ENCODE measurements around the gene ADORA3.
A peak's percentile ranks its signal among the peaks of the same experiment; 100 is the strongest.

ADORA3 gene

DNA sequence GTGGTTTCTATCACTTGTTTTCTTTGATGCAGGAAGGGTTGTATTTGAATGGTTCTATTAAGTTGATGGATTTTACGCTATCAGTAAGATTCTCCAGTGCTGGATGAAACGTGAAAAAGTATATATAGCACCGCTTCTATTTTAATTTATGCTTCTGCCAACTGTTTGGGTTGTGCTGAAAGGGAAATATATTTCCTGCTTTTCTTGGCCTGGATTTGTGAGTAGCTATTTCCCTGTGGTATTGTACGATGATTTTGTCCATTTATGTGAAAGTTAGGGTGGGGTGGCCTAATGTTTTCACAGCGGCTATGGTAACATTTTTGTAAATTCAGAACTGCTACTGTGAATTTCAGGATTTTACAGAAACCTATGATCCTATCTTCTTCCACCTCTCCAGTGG lies 29.3 kb downstream of the ADORA3 start:
- DNase-seq: no peak

DNA sequence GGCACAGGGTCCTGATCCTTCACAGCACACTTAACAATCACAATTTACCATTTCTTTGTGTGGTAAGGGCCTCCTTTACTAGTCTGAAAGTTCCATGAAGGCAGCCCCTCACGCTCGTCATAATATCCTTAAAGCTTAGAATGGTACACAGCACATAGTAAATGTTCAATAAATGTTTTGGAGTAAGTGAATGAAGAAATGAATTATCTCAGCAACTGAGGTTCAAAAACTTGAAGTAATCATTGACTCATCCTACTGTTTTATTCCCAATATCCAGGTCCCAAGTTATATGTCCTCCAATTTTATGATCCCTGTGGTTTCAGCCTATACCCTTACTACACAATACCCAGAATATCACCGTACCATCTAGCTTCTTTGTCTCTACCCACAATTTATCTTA lies 31.9 kb downstream of the ADORA3 start:
- no peak for DNase-seq

DNA sequence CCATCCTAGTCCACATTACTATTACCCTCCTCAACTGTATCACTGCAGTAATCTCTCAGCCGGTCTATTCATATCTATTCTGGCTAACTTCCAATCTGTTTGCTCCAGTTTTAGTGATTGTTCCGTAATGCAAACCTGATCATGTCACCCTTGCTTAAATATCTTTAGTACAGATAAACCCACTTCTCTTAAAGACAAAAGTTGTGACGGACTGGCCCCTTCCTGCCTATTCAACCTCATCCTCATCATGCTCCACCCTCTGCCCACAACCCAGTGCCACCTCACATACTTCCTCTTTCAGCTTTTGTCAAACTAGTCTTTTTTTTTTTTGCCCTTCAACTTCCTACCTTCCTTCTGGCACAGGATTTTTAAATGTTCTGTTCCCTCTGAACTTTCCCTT lies 32.4 kb downstream of the ADORA3 start:
- DNase-seq: peak; percentile 92

DNA sequence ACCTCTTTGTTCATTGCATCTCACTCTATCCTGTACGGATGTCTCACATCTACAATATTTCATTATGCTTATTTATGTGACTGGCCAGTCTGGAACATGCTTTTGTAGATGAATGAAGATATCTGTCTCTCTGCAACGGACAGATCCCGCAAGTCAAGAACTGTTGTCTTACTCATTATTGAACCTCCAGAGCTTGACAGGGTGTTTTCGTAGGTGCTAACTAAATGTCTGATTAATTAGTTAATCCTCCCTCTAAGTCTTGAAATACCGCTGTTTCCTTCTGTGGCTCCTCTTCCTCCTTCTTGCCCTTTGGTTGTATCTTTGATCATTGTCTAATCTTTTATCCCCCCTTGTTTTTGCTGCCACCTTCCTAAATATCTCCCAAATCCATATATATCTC lies 32.8 kb downstream of the ADORA3 start:
- no peak for DNase-seq

DNA sequence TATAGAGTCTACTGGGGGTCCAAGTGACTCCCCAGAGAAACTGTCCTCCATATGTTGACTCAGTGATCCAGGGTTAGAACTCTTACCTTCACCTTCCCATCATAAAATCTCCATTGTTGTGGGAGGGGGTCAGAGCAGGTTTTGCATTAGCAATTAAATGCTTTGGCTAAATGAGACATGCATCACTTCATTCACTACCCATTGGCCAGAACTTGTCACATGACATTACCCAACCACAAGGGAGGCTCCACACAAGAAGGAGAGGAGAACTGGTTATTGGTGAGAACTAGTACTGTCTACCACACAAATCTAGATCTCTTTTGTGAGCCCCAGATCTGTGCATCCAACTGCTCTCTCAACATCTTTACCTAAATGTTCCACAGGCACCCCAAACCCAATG lies 33.9 kb downstream of the ADORA3 start:
- no peak for DNase-seq

DNA sequence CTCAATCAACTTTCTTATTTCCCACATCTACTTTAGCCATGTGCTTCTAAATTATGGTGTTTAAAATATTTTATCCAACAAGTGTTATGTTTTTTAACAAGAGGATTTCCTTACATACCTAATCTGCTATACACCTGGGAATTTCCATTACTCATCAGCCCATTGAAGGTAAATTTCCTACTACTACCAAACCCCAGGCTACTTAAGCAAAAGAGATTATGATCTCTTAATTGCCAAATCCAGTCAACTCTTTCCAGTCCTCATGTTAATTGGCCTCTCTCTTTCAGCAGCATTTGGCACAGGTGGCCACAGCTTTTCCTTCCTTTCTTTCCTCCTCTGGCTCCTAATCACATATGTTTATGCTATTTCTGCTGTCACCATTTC lies 34.7 kb downstream of the ADORA3 start:
- DNase-seq: peak; percentile 66

DNA sequence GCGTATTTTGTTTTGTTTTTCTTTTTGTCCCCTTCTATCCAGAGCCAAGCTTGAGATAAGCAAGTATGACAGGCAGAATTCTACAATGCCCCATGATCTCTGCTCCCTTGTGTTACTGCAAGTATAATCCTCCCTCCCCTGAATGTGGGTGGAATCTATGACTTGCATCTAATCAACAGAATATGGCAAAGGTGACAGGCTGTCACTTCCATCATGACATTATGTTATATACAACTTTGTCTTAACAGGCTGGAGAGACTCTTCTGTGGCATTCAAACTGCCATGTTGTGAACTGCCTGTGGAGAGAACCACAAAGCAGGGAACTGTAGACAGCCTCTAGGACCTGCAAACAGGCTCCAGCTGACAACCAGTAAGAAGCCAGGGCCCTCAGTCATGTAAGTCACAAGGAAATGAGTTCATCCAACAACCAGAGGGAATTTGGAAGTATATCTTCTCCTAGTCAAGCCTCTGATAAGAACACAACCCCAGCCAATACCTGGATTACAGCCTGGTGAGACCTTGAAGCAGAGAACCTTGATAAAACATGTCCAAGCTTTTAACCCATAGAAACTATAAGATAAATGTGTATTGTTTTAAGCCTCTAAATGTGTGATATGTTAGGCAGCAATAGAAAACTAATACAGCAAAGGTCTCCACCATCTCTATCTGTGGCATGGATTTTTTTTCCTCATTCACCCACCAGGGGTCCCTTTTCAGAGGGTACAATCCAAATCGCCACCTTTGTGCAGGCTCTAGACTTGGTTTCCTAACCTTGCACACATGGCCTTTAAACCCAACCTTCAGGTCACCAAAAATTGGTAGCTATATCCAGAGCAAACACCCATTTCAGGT lies 35.3 kb downstream of the ADORA3 start:
- DNase-seq: no peak

DNA sequence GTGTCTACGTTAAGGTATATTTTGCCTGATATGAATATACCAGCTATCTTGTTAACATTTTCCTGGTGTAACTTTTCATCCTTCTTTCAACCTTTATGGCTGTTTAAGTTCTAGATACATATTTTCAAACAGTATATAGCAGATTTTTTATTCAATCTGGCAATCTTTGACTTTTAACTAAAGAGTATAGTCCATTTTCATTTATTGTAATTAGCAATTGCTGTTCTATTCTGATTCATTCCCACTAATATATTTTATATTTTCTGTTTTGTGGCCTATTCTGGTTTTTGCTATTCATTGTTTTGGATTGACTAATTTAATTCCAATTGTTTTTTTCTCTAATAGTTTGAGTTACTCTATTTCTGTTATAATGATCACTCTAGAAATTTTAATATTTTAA lies 37.0 kb downstream of the ADORA3 start:
- DNase-seq: no peak

DNA sequence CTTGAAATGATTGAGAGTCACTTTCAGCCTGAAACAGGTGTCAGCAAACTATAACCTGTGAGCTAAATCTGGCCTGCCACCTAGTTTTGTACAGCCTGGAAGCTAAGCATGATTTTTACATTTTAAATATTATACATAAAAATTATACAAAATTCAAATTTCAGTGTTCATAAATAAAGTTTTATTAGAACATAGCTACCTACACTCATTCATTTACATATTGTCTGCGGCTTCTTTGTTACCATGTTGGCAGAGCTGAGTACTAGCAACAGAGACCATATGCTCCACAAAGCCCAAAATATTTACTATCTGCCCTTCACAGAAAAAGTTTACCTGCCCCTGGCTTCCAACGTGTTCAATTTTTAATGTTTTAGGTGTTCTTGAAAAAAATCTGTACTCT lies 37.7 kb downstream of the ADORA3 start:
- DNase-seq: no peak

DNA sequence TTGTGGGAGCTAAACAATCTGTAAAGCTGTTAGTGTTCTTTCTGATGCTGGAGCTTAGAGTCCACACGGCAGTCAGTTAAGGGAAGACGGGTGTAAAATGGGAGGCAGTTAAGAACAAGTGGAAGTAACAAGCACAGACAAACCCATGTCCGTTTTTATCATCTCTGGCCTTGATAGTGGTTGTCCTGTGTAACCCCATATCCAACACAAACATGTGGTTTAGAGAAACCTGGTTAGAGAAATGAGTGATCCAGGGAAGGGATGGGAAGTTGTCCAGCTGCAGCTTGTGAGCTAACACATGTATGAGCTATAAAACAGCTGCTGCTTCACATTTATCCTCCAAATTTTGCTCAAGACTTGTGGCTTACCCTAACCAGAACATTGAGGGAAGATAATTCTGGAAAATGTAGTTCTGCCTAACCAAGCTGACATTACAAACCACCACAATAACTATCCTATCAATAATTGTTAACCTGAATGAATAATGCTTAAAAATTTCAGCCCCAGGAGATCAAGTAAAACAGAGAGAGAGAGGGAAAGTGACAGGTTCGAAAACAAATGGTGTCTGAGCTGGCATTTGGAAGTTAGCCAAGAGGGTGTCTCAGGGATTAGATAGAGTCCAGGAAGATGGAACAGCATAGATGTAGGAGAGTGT lies 40.3 kb downstream of the ADORA3 start:
- DNase-seq: no peak

DNA sequence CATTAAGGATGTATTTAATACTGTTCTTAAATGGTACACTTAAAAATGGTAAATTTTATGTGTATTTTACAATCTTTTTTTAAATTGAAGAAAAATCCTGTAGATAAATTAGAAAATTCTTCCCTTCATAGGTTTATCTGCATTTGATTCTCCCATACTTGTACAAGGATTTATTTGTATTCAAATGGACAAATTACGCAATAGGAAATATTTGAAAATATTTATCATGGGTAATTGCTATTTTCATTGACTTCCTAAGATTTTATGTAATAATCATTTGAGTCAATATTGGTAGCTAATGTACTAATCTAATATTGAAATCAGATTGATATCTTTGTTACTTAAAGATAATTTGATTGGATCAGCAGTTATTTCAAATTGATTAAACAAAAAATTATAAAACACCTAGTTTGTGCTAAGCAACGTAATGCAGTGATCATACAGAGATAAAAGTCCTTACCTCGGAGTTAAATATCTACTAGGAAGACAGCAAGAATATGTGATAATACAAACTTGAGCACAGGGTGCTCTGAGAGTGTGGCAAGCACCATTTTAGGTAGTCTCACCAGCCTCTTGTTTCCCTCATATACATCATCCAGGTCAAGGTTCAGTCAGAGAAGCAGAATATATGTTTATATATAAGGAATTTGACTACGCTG lies 40.9 kb downstream of the ADORA3 start:
- no peak for DNase-seq

DNA sequence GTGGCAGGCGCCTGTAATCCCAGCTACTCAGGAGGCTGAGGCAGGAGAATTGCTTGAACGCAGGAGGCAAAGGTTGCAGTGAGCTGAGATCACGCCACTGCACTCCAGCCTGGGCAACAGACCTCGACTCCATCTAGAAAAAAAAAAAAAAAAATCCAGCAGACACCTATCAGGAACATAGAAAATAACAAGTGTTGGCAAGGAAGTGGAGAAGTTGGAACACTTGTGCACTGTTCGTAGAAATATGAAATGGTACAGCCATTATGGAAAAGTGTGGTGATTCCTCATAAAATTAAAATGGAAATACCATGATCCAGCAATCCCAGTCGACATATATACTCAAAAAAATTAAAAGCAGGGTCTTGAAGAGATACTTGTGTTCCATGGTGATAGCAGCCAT lies 41.7 kb downstream of the ADORA3 start:
- no peak for DNase-seq

DNA sequence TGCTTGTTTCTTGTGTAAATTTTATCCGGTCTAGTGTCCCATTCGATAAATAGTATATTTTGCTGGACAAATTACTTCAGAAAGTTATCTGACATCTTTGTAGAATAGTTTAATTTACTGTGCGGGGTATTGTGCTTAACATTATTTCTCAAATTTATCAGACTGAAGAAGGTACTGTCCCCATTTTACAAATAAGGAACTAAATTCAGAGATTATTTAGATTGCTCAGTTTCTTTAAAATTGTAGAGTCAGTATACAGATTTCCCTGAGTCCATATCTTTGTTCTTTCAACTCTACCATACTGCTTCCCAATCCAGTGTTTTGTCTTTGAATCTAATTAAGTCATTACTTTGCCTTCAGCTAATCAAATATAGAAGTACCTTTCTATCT lies 47.8 kb downstream of the ADORA3 start:
- no peak for DNase-seq

DNA sequence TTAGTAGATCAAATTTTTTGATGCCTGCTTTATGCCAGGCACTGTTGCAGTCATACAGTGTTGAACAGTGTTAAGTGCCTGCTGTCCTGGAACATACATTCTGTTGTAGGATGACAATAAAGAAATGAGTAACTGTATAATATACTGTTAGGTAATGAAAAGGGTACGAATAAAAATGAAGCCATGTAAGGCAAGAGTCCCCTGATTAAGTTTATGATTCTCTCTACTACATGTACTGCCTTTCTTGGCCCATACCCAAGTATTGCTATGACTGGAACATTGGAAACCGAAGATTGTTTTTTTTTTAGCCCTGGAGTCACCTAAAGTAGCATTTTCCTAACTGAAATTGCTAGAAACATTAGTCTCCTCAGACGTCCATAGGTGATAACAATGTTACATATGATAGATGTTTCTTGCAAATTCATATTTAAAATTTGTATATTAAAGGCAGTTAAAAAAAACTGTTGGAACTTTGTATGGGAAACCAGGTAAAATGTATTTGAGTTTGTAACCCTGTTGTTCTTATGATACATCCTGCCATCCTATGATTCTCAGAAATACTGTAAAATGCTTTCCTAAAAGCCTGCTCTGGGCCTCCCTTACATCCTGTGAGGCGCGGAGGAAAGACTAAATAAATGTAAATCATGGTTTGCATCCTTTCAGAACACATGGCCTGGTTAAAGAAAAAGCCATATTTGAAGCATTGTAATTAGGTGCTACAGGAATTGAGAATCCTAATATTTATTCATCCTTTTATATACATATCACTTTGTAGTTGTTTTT lies 48.4 kb downstream of the ADORA3 start:
- no peak for DNase-seq

DNA sequence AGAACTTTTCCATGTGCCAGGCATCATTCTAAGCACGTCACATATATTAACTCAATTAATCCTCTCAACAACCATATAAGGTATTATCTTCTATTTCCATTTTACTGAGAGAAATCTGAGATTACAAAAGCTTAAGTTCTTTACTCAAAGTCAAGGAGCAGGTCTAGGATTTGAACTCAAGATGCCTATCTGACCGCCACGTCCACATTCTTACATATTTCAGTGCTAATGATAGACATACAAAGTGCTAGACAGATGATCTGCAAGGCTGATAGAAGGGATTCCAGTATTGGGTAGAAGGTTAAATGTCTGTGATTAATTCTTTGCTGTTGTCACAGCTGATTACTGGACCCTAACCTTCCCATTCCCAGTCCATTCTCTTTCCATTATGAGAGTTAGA lies 49.7 kb downstream of the ADORA3 start:
- no peak for DNase-seq

DNA sequence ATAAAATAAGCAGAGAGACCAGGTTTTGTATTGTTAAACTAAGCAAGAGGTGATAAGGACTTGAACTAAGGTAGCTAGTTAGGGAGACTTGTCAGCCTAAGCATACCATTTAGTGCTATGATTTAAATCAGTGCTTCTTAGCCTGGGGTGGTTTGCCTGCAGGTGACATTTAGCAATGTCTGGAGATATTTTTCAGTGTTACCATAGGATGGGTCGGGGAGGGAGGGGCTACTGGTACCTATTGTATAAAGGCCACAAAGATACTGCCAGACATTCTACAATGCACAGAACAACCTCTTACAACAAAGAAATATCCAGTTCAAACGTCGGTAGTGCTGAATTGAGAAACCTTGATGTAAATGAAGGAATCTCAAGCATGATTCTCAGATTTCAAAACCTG lies 50.9 kb downstream of the ADORA3 start:
- no peak for DNase-seq

DNA sequence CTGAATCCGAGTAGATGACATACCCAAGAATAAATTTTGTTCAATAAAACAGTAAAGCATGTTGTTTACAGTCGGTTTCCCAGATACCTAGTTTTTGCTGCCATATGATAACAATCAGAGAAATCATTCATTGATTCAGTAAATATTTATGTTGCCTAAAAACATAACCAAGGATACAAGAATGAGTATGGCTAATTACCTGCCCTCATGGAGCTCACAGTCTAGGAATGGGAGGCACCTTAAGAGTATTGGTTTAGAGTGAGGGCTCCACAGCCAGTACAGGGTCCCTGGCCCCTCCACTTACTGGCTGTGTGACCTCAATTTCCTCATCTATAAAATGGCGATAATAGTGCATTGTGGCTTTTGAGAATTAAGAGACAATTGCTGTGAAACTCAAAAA lies 53.2 kb downstream of the ADORA3 start:
- no peak for DNase-seq

DNA sequence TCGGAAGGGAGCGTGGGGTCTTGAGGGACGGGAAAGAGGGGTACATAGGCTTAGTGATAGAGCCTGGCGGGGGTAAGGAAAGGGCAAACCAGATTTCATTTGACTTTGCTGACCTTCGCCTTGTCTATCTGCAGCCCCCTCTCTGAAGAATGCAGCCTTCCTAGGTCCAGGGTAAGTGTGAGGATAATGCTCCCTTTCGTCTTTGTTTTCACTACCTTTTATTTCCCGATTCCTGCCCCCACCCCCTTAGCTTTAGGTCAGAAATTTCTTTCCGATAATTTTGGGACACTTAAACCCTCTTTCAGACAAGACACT lies 53.8 kb downstream of the ADORA3 start:
- no peak for DNase-seq

Data from GF-D8 (cell line).